Neuron (in vitro differentiated cells): ENCODE results near the gene ALKBH6.
"Not testable (repeated sequence)": the region's sequence is repeated elsewhere in the genome, so short reads cannot be mapped to it uniquely, and the experiment has no call there.

Experiments
- H2AFZ ChIP-seq: one replicate; pipeline ENCODE4 v1.6.1; 2013; ENCODE audit warnings: low read depth, mild to moderate bottlenecking, inconsistent platforms, low read length, moderate library complexity
- H3K27me3 ChIP-seq: one replicate; pipeline ENCODE4 v1.6.1; 2013; ENCODE audit warnings: low read length; ENCODE audit not compliant: insufficient read depth
- H3K36me3 ChIP-seq: one replicate; pipeline ENCODE4 v1.6.1; 2013; ENCODE audit warnings: low read length; ENCODE audit not compliant: insufficient read depth
- H3K4me1 ChIP-seq: one replicate; pipeline ENCODE4 v1.6.1; 2013; ENCODE audit warnings: low read length; ENCODE audit not compliant: insufficient read depth
- H3K4me3 ChIP-seq: 2 replicates; pipeline ENCODE4 v1.5.1; 2013; ENCODE audit warnings: mild to moderate bottlenecking, low read length, moderate library complexity
- H3K9me3 ChIP-seq: one replicate; pipeline ENCODE4 v1.6.1; 2013; ENCODE audit warnings: low read length

The ALKBH6 gene

DNA sequence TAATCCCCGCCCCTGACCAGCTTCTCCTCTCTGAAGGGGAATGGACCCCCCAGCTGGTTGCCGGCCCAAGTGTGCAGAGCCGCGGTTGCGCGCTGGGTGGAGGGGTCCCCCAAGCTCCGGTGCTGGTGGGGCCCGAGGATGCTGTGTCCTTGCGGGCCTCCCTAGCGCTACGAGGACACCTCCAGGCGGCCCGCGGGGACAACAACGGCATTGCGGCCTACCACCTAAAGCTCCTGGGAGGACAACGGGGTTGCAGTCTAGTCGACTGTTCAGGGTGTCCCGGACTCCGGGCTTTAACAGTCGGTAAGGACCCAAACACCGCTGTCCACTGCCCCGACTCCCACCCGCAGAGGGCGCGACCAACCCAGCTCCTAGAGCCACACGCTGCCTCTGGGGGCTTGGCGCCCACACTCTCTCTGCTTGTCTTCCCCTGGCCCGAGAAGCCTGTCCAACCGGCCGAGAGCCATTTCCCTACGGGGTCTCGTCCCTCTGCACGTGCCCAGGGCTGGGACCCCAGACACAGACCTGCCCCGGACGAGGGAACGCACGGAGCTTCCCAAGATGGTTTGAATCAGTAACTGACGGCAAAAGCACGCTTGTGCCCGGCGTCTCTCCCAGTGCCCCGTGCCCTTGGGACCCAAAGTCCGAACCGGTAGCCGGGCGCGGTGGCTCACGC lies 20.0 kb downstream of the ALKBH6 start:
- peaks cover 4% of the 10 kb centered on the region for H3K27me3 ChIP-seq
- no peak overlapping the region for H2AFZ ChIP-seq
- no peaks in the 10 kb centered on the region for H3K9me3 ChIP-seq
- peaks cover 13% of the 10 kb centered on the region for H3K4me1 ChIP-seq
- H3K36me3 ChIP-seq = no peaks in the 10 kb centered on the region
- no peak overlapping the region for H3K4me3 ChIP-seq

DNA sequence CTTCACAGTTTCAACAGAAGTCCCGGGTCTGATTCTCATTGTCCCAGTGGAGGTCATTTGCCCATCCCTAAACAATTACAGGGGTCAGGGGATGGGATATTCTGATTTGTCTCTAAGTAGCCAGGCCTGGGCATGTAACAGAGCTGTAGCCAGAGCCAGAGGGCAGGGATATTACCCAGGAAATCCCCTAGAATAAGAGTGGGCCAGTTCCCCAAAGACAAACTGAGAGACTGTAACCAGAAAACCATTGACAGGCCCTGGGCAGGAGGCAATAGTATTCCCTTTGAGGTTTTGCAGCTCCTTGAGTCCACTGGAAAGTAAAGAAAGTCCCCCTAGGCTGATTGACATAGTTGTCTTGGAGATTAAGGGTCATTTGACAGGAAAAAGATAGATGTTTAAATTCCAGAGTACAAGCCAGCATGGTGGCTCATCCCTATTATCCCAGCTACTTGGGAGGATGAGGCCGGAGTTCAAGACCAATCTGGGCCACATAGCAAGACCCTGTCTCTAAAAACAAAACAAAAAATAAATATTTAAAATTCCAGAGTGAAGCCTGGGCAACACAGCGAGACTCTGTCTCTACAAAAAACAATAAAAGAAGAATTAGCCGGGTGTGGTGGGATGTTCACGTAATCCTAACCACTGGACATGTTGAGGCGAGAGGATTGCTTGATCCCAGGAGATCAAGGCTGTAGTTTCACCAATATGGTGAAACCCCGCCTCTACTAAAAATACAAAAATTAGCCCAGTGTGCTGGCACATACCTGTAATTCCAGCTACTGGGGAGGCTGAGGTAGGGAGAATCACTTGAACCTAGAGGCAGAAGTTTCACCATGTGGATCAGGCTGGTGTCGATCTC lies 20.9 kb downstream of the ALKBH6 start:
- H3K4me1 ChIP-seq = peaks cover 13% of the 10 kb centered on the region
- no peaks in the 10 kb centered on the region for H3K9me3 ChIP-seq
- no peak overlapping the region for H3K4me3 ChIP-seq
- H3K27me3 ChIP-seq = peaks cover 8% of the 10 kb centered on the region
- no peak overlapping the region for H2AFZ ChIP-seq
- H3K36me3 ChIP-seq = no peaks in the 10 kb centered on the region

DNA sequence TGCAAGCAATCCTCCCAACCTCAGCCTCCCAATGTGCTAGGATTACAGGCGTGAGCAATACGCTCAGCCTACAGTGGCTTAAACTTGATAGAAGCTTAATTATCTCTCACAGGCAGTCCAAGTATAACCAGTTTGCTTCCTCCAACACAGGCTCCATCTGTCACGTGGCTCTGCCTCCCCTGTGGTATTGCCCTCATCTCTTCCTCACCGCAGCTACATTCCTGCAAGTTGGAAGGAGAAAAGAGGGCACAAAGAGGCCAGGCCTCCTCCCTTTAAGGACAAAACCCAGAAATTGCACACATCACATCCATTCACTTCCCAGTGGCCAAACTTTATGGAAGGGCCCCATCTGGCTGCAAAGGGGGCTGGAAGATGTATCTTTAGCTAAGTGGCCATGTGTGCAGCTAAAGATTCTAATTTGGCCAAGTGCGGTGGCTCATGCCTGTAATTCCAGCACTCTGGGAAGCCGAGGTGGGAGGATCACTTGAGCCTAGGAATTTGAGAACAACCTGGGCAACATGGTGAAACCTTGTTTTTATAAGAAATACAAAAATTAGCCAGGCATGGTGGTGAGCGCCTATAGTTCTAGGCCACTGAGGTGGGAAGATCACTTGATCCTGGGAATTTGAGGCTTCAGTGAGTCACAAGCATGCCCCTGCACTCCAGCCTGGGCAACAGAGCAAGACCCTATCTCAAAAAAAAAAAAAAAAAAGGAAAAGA lies 22.1 kb downstream of the ALKBH6 start:
- H3K4me1 ChIP-seq = peaks cover 13% of the 10 kb centered on the region
- no peaks in the 10 kb centered on the region for H3K9me3 ChIP-seq
- no peak overlapping the region for H3K4me3 ChIP-seq
- H2AFZ ChIP-seq = no peak overlapping the region
- H3K36me3 ChIP-seq = no peaks in the 10 kb centered on the region
- H3K27me3 ChIP-seq = peaks cover 8% of the 10 kb centered on the region

DNA sequence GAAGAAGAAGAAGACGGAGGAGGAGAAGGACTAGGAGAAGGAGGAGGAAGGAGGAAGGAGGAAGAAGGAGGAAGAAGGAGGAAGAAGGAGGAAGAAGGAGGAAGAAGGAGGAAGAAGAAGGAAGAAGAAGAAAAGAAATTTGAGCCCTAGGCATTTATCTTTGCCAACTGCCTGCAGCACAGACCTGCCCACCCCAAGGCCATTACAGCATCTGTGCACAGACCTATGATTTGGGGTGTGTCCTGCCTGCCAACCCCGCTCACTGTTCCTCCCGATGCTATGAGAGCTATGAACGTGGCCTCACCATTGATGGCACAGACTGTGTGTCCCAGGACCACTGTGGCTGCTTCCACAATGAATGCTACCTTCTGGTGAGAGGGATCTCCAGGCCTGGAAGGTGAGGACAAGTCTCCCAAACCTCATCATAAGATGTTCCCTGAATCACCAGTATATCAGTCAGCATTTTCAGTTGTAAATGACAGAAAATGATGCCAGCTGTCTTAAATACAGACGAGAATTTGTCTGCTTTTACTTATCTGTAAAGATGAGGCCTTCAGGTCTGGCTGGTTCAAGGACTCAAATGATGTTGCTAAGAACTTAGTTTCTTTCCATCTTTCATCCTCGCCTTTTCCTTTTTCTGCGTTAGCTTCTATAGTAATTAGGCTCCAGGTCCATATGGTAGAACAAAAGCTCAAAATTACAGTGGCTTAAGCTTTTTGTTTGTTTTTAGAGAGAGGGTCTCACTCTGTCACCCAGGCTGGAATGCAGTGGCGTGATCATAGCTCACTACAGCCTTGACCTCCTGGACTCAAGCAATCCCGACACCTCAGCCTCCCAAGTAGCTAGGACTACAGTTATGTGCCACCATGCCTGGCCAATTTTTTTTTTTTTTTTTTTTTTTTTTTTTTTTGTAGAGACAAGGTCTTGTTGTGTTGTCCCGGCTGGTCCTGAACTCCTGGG lies 23.0 kb downstream of the ALKBH6 start:
- H3K27me3 ChIP-seq = peaks cover 12% of the 10 kb centered on the region
- H3K36me3 ChIP-seq = no peaks in the 10 kb centered on the region
- H3K9me3 ChIP-seq = no peaks in the 10 kb centered on the region
- H2AFZ ChIP-seq = no peak overlapping the region
- H3K4me3 ChIP-seq = no peak overlapping the region
- H3K4me1 ChIP-seq = peaks cover 8% of the 10 kb centered on the region

DNA sequence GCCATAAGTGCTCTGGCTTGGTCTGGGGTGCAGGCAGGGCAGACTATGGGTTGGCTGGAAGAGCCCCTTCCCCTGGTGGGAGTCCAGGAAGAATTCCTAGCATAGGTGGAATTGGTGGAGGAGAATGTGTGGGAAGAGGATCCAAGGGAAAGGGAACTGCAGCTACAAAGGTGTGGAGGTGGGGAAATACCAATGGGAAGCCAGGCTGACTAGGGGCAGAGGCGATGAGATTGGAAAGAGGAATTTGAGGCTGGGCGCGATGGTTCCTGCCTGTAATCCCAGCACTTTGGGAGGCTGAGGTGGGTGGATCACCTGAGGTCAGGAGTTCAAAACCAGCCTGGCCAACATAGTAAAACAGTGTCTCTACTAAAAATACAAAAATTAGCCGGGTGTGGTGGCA lies 23.9 kb downstream of the ALKBH6 start:
- H2AFZ ChIP-seq = no peak overlapping the region
- peaks cover 16% of the 10 kb centered on the region for H3K27me3 ChIP-seq
- no peaks in the 10 kb centered on the region for H3K9me3 ChIP-seq
- H3K4me1 ChIP-seq = peaks cover 4% of the 10 kb centered on the region
- no peak overlapping the region for H3K4me3 ChIP-seq
- H3K36me3 ChIP-seq = no peaks in the 10 kb centered on the region

DNA sequence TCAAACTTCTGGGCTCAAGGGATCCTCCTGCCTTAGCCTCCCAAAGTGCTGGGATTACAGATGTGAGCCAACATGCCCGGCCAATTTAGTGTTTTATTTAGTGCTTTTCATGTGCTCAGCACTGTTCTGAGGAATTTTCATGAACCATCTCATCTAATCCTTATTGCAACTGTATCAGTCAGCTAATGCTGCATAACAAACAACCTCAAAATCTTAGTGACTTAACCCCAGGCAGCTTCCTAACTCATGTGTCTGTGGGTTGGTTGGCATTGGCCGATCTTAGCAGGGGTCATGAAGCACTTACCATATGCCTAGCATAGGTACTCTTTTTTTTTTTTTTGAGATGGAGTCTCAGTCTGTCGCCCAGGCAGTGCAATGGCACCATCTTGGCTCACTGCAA lies 25.2 kb downstream of the ALKBH6 start:
- Histone ChIP-seq H3K4me3 (no peak overlapping the region), H3K36me3 (no peaks in the 10 kb centered on the region), H3K4me1 (peaks cover 4% of the 10 kb centered on the region), H3K27me3 (peaks cover 16% of the 10 kb centered on the region), H3K9me3 (no peaks in the 10 kb centered on the region), H2AFZ (no peak overlapping the region)

DNA sequence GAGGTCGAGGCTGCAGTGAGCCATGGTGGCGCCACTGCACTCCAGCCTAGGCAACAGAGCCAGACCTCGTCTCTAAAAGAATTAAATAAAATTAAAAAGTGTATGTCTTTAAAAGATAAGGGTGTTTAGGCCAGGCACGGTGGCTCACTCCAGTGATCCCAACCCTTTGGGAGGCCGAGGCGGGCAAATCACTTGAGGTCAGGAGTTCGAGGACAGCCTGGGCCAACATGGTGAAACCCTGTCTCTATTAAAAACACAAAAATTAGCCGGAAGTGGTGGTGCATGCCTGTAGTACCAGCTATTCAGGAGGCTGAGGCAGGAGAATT lies 26.5 kb downstream of the ALKBH6 start:
- Histone ChIP-seq H3K9me3 (no peaks in the 10 kb centered on the region), H3K36me3 (no peaks in the 10 kb centered on the region), H3K4me1 (no peaks in the 10 kb centered on the region), H2AFZ (no peak overlapping the region), H3K27me3 (peaks cover 16% of the 10 kb centered on the region), H3K4me3 (no peak overlapping the region)

DNA sequence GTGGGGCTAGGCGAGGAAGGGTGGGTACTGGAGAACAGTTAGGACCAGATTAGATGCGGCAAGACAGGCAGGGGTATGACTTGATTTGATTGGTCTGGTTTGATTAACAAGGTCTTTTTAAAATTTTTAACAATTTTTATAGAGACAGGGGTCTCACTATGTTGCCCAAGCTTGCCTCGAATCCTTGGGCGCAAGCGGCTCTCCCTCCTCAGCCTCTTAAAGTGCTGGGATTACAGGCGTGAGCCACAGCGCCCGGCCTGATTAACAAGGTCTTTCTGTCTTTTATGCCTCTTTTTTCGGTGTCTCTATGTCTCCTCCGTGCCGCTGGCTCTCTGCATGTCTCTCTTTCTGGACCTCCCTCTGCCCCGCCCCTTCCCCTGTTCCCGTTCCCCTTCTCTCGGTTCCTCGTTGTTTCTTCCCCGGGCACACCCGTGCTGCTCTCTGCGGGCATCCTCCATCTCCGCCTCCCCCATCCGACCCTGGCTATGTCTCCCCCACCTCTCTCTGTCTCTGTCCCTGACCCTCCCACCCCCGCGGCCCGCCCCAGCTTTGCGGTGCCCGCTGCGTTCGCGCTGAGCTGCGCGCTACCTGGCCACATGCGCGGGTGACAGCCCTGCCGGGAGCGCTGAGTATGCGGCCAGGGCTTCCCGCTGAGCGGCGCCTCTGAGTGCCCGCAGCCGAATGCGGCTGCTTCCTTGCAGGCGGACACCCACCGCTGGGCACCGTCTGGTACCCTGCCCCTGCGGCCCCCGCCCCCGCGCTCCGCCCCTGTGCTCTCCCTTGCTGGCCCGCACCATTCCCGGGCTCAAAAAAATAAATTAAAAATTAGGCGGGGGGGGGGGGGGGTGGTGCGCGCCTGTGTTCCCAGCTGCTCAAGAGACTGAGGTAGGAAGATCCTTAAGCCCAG lies 27.1 kb downstream of the ALKBH6 start:
- peaks cover 16% of the 10 kb centered on the region for H3K27me3 ChIP-seq
- no peaks in the 10 kb centered on the region for H3K4me1 ChIP-seq
- H3K4me3 ChIP-seq = peak overlapping the region; percentile 26
- no peaks in the 10 kb centered on the region for H3K36me3 ChIP-seq
- no peaks in the 10 kb centered on the region for H3K9me3 ChIP-seq
- H2AFZ ChIP-seq = peak overlapping the region; percentile 53

DNA sequence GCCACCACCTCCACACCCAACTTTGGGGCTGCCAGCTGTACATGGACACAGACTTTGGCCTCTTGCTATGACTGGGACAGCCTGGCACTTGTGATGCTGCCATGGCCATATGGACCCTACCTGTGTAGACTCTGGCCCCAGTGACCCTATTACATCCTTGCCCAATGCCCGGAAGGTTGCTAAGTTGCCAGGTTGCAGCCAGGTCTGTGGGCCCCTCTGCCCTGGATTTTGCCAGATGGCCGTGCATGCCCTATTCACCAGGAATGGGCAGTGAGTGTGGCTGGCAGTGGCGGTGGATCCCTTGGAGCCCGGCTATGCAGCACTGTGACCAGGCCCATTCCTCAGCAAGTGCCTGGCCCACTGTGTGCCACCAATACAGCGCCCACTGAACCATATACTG lies 27.9 kb downstream of the ALKBH6 start:
- H3K36me3 ChIP-seq = no peaks in the 10 kb centered on the region
- no peaks in the 10 kb centered on the region for H3K4me1 ChIP-seq
- H3K9me3 ChIP-seq = no peaks in the 10 kb centered on the region
- no peak overlapping the region for H2AFZ ChIP-seq
- no peak overlapping the region for H3K4me3 ChIP-seq
- H3K27me3 ChIP-seq = peaks cover 16% of the 10 kb centered on the region

DNA sequence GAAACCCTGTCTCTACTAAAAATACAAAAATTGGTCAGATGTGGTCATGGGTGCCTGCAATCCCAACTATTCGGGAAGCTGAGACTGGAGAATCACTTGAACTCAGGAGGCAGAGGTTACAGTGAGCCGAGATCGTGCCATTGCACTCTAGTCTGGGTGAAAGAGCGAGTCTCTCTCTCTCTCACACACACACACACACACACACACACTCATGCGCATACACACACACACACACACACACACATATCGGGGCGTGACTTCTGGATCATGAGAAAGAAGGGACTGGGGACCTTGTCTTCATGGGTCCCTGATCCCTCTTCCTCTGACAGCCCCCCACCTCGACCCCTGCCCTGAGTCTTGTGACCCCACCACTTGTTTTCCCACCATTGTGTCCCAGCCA lies 30.8 kb downstream of the ALKBH6 start:
- no peaks in the 10 kb centered on the region for H3K4me1 ChIP-seq
- no peaks in the 10 kb centered on the region for H3K36me3 ChIP-seq
- no peak overlapping the region for H3K4me3 ChIP-seq
- no peaks in the 10 kb centered on the region for H3K9me3 ChIP-seq
- peaks cover 17% of the 10 kb centered on the region for H3K27me3 ChIP-seq
- H2AFZ ChIP-seq = no peak overlapping the region

DNA sequence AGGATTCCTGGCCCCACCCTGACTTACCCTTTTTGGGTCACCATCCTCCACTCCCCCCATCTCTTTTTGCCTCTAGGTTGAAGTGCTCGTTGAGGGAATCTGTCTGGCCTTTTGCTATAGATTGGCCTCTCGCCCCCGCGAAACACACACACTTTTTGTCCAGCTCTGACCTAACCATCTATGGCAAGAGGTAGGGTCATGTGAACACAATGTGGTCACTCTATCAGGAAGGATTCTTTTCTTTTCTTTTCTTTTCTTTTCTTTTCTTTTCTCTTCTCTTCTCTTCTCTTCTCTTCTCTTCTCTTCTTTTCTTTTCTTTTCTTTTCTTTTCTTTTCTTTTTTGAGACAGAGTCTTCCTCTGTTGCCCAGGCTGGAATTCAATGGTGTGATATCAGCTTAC lies 33.0 kb downstream of the ALKBH6 start:
- peaks cover 24% of the 10 kb centered on the region for H3K27me3 ChIP-seq
- H2AFZ ChIP-seq, H3K4me3 ChIP-seq, H3K9me3 ChIP-seq, H3K4me1 ChIP-seq, H3K36me3 ChIP-seq: not testable (repeated sequence)

DNA sequence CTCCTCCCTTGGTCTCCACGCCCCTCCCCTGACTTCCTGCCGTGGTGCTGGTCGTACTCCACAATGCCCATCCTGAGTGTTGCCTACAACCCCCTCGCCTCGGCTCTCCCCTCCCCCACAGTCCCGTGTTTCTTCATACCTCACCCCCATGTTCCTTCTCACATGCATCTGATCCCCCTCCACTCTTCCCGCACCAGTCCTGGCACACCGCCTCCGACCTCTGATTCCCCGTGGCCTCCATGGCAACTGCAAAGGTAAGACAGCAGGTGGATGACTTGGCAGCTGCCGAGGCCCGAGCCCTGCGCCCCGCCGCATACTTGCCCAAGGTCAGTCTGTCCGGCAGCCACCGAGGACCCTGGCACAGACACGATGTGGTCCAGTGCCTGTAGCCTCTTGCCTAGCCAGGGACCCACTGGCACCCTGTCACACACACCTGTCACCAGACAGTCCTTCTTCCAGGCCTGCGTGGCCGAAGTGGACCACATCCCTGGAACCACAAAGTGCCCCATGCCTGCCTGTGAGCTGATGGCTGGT lies 35.1 kb downstream of the ALKBH6 start:
- Histone ChIP-seq H3K4me1 (no peaks in the 10 kb centered on the region), H3K36me3 (no peaks in the 10 kb centered on the region), H3K27me3 (peaks cover 21% of the 10 kb centered on the region), H3K4me3 (no peak overlapping the region), H3K9me3 (no peaks in the 10 kb centered on the region), H2AFZ (no peak overlapping the region)
